HG03280 (cell line): ENCODE measurements around the gene PHACTR1.

Experiments
- ATAC-seq: cut with Tn5 transposase; IDR thresholded peaks from one replicate; pipeline ENCODE4 v1.9.1; 2021; ENCODE audit warnings: mild to moderate bottlenecking, moderate library complexity; ENCODE audit not compliant: unreplicated experiment

The PHACTR1 gene

GRCh38 chr6:13247627-13248026 lies 531.1 kb downstream of the PHACTR1 start:
- ATAC-seq = no peak

DNA sequence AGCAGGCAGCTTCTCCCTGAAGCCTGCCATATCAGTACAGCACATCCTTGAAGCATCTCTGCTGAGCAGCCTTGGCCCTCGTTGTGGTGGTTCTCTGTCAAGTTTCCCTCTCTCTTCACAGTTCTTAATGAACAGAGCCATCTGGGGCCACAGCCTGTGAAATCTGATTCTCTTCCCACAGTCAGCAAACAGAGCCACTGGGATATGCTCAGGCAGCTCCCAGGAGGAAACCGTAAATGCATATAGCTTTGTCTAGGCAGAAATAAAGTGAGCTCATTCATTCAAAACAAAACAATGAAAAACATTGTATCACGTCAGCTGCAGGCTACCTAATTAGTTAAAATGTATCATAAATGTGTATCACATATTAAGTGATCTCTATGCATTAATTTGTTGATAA lies 531.5 kb downstream of the PHACTR1 start:
- ATAC-seq = no peak

- no peak for ATAC-seq
Measured at GRCh38 chr6:13248584-13248985, 532.0 kb downstream of the PHACTR1 start.

GRCh38 chr6:13248994-13249393 lies 532.4 kb downstream of the PHACTR1 start:
- no peak for ATAC-seq

DNA sequence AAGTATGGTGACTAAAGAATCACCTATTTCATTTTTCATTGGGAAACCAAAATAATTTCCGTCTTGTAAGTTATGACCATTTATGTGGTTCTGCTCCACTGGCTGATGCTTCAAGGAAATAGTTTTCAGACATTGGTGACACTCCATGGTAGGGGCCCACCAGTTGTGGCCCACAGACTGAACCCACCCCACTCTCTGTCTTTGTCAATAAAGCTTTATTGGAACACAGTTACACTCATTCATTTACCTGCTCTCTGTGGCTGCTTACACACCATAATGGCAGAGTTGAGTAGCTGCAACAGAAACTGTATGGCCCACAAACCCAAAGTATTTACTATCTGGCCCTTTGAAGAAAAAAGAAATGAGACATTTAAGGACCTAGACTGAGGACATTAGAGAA lies 533.2 kb downstream of the PHACTR1 start:
- ATAC-seq = no peak

- ATAC-seq = no peak
Measured at GRCh38 chr6:13250703-13251102, 534.1 kb downstream of the PHACTR1 start.

DNA sequence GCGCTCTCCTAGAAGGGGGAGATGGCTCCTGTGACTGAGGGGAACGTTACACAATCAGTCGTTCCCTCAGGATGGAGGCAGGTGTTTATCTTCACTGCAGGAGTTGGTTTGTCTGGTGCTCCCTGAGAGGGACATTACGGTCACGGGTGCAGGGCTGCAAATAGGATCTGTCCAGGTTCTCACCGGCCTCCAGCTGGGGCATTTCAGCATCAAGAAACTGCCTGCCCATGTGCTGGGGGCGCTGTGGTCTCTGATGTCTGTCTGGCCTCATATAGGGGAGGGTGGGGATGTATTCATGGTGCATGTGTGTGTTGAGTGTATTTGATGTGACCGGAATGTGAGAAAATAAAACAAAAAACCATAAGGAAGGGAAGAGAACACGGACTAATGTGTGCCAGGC lies 534.7 kb downstream of the PHACTR1 start:
- ATAC-seq = no peak

DNA sequence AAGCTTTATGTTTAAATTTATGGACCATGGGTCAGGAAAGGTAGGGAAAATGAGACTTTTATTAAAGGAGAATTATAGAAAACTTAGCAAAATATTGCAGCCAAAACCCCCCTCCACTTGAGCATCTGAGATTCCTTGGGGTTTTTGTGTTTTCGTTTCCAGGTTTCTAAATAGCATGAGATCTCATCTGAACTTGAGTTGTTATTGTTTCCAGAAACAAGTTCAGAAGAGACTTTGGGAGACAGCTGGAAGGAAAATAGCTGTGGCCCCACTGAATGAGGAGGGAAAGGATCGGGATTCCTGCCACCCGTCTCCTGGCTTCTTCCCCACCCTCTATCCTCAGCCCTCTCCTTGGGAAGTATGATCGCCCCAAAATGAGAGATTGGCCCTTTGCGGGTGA lies 536.2 kb downstream of the PHACTR1 start:
- no peak for ATAC-seq

DNA sequence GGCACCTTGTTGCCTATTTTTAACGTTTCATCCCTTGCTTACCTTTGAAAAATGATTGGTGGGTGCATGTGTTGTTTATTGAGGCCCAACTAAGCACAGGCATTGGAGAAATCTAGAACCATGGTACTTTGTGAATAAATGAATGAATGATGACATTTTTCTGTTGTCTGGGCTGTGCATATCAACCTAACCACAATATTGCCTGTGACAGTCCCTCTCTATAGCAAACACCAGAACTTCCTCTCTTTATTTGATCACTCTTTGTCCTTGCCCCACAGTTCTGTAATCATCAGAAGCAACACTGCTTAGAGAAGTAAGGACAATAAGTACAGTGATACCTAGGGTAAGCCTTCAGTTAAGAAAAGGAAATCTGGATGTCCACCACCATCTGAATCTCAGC lies 536.7 kb downstream of the PHACTR1 start:
- no peak for ATAC-seq

DNA sequence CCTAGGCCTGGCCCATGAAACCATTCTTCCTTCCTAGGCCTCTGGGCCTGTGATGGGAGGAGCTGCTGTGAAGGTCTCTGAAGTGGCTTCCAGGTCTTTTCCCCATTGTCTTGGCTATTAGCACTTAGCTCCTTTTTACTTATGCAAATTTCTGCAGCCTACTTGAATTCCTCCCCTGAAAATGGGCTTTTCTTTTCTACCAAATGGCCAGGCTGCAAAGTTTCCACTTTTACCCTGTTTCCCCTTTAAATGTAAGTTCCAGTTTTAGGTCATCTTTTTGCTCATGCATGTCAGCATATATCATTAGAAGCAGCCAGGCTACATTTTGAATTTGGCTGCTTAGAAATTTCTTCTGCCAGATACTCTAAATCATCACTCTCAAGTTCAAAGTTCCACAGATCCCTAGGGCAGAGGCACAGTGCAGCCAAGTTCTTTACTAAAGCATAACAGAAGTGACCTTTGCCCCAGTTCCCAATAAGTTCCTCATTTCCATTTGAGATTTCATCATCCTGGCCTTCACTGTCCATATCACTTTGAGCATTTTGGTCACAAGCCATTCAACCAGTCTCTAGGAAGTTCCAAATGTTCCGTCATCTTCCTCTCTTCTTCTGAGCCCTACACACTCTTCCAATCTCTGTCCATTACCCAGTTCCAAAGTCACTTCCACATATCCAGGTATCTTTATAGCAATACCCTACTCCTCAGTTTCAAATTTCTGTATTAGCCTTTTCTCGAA lies 539.9 kb downstream of the PHACTR1 start:
- no peak for ATAC-seq

DNA sequence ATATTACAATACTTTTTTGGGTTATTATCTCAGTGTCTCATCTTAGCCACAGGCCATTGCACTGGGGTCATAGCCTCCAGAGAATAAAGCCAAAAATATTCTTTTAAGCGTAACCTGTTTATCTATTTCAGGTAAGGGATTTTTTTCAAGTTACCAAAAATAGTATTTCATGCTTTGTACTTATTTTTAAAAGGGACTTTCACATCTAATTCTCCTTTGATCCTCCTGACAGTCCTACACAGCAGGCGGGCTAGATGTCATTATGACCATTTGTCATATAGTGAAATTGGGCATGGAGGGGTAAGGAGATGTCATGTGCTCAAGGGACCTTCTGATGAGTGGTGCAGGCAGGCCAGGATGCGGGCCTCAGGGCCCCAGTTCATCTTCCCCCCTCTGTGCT lies 542.8 kb downstream of the PHACTR1 start:
- no peak for ATAC-seq

DNA sequence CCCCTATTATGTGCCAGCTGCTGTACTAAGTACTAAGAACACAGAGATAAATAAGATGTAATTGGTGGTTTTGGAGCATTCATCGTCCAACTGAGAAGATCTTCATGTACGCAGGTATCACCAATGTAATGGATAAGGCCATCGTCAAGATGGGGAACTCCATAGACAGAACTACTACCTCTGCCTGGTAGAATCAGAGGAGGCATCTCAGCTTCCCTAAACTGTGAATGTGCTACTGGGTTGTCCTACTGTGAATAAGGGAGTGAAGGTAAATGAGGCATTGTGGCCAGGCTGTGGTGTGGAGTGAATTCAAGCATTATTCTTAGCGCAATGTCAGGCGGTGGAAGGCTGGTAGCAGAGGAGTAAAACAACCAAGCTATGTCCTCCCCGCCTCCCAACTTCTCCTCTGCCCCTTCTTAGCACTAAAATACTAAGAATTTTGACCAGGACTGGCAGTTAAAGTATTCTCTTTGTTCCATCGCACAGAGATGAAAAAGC lies 543.6 kb downstream of the PHACTR1 start:
- ATAC-seq = no peak

GRCh38 chr6:13260831-13261230 lies 544.3 kb downstream of the PHACTR1 start:
- ATAC-seq = no peak

DNA sequence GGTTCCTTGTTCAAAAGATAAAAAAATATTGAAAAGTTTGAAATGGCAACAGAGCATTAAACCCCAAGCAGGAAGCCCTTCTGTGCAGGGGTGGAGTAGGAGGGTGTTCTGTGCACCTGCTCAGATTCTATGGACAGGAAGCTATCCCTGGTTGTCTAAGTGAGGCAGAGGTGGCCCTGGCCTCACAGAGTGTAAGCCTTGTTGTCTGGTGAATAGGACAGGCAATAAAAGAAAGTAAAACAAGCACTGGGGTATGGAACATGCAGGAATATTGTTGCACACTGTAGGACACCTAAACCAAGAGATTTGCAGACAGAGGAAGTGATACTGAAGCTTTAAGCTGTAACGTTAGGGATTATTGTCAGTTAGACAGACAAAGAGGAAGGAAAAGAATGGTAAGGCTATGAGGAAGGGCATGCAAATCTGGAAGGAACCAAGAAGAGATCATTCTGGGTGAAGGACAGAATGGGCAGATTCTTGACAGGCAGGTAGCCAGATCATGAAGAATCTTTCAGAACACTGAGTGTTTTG lies 545.0 kb downstream of the PHACTR1 start:
- ATAC-seq = peak; percentile 54

DNA sequence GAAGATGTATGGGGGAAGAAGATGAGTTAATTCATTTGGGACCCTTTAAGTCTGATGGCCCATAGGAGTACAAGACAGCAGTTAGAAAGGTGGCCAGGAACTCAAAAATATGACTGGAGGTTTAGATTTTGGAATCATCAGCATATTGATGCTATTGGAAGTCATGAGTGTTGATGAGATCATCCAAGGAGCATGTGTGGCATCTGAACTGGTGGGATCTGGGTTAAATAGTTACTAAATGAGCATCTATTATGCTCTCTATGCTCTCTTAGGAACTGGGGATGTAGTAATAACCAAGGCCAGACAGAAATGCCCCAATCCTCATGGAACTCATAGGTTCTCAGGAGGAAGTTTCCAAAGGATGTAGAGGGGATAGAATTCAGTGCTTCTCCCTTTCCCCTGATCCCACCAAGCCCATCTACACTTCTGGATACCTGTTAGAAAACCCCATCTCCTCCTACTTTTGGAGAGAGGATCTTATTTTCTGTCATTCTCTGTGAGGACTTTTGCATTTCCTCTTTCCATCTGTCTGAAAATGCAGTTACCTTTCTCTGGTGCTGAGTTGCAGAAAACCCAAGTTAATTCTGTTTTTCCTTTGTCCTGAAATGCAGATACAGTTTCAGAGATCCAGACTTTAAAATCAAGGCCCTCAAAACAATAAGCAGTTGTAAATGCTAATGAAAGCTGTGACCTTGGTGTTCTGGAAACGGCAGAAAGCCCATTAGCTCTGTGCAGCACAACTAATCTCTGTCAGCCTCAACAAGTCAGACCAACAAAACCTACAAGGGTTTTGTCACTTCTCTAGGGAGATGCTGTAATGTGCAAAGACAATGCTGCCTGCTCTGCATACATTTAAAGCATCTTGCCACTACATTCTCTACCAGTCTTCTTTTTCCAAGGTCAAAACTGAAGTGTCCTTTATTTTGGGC lies 546.0 kb downstream of the PHACTR1 start:
- ATAC-seq = no peak

DNA sequence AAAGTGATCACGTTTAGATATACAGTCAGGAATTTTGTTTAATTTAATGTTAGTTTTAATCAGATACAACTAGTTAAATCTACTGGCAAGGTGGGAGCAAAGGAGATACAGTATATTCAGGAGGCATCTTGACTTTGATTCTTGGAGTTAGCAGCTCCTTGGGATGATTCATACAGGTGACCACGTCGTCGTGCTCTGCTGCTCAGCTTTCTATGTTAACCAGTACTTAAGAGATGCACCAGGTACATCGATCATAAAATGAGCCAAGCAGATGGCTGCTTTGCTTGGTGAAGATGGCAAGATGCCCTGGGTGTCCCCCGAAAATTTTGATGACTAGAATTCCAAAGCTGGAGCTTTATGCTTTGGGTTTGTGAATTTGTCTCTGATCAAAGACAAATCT lies 547.1 kb downstream of the PHACTR1 start:
- no peak for ATAC-seq

- no peak for ATAC-seq
Measured at GRCh38 chr6:13267142-13267651, 550.6 kb downstream of the PHACTR1 start.

DNA sequence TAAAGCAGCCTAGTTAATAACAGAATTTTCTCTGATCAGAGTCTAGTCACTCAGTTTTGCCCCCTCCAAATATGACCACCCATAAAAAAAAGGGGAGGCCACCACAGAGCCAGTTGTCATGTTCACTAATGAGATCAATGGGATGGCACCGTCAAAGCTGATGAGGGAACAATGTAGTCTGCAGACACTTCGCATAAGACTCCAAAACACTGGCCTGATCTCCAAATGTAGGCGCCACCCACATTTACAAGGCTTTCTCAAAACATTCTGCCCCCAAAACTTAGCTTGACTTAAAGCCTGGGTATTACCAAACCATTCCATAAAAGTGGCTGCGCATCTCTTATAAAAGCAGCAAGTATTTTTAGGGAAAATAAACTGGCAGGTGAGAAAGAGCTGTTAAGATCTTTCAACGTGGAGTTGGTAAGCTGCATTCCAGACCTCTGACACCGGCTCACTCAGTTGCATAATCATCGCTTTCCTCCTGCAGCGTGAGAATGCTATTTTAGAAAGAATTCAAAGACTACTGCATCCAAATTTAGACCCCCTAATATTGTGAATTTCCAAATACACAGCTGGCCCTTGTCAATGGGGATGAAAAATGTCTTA lies 552.4 kb downstream of the PHACTR1 start:
- no peak for ATAC-seq

DNA sequence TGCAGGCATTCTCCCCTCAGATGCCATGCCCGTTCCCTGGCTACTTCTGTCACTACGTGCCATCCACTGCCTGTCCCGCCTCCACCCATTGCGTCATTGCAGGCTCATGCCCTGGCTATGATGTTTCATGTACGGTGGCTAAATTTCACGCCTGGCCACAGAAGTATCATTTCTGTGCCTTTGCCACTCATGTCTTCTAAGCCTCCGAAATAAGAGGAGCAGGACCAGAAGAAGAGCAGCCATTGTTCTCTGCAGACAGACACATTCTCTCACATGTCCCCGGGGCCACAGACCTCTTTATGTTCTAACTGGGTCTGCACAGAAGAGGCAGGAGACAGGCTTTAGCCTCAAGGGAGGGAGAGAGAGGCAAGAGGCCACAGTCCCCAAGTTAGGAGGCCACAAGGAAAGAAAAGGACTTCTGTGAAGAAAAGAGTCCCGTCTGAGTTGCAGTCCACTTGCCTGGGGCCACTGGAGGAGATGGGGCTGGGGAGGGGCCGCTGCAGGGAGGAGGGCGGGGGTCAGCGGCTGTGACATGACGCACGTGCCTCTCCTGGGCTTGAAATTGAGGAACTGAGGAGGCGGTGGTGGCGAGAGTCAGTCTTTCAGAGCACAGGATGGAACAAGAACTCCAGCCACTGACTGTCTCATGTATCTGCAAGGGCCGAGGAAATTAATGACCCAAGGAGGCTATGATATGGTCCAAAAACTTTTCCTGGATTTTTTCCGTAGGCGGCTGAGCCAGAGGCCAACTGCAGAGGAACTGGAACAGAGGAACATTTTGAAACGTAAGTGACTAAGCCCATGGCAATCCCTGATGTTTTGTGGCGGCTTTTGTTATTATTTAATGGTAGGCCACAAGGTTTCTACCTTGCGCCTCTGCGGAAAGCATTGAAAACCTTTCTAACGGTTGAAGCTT lies 555.8 kb downstream of the PHACTR1 start:
- ATAC-seq = peak; percentile 55
